ENCODE results near the gene HRG.
"Not testable (repeated sequence)": the region's sequence is repeated elsewhere in the genome, so short reads cannot be mapped to it uniquely, and the experiment has no call there.

Gene HRG

DNA sequence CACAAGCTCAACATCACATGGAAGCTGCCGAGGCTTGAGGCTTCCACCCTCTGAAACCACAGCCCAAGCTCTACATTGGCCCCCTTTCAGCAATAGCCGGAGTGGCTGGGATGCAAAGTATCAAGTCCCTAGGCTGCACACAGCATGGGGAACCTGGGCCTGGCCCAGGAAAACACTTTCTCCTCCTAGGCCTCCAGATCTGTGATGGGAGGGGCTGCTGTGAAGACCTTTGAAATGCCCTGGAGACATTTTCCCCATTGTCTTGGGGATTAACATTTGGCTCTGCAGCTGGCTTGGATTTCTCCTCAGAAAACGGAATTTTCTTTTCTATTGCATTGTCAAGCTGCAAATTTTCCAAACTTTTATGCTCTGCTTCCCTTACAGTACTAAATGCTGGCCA lies 18.2 kb downstream of the HRG start:
- no peak for DNase-seq

DNA sequence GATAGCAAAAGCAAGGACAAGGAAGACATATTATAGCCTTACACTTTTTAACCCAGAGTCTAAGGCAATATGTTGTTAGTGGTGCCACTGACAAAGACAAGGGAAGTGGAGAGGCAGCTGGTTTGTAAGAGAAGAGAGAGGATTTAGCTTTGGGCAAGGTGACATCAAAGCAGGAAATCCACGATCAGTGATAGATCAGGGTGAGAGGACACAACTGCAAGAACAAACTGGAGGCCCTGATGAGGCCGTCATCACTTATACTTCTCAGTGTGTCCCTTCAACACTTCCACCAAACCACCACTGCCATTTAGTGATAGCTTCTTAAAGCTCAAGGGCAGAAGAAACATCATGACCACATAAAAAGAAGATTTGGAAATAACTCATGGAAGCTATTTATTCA lies 20.7 kb downstream of the HRG start:
- DNase-seq: not testable (repeated sequence)

DNA sequence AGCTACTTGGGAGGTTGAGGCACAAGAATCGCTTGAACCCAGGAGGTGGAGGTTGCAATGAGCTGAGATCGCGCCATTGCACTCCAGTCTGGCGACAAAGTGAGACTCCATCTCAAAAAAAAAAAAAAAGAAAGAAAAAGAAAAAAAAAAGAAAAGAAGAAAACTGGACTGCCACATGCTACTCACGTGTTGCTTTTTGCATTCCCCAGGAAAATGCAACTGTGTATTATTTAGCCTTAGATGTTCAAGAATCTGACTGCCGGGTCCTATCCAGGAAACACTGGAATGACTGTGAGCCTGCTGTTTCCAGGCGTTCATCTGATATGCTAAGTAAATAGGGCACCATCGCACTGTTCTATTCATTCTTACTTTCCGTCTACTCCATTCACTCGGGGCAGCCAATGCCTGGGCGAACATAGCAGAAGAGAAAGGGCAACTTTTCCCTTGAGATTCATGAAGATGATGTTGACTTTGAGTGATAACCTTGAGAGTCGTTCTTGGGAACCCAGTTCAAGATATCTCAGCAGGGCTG lies 21.4 kb downstream of the HRG start:
- no peak for DNase-seq

DNA sequence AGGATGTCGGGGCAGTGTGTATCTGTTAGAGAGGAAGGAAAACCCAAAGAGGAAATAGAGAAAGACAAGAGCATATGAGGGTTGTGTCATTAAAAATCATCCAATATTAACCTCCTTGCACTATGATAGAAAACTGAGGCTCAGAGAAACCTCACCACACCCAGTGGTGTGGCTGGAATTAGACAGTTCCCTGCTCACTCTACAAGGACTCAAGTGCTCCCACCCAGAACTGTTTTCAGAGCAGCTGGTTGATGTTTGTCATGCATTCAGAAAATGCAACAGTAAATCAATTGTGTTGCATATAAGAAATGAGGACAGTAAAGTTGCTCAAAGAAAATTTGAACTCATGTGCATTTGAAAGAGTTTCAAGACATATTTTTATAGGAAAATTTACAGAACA lies 24.5 kb downstream of the HRG start:
- not testable (repeated sequence) for DNase-seq

DNA sequence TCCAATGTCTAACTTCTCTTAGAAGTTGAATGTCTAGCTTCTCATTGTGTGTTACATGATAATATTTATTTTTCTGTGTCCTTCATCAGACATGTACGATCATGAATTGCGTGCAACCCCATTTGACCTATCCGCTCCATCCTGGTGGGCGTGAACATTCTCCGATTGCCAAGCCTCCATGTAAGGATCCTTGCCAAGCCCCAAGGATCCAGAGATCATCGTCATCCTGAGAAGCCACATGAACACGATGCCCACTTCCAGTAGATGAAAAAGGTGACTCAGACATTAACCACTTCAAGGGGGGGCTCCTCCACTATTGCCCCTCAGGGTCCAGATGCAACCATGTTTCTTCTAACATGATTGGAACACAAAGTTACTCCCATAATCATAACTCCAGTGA lies 25.9 kb downstream of the HRG start:
- no peak for DNase-seq

DNA sequence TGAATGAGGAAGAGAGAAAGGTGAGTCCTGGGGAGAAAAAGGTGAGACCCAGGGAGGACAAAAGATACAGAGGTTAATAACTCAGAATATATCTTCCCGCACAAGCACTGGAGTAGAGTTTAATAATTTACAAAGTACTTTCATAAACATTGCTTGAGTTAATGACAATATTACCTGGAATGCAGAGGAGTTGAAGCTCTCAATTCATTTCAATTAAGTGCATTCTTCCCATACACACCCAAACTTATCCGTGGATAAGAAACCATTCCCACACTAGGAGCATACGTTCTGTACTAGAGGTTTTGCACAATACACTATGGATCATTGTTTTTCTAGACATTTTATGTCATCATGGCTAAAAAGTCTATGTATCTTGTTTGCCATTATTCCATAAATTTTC lies 28.0 kb downstream of the HRG start:
- no peak for DNase-seq

DNA sequence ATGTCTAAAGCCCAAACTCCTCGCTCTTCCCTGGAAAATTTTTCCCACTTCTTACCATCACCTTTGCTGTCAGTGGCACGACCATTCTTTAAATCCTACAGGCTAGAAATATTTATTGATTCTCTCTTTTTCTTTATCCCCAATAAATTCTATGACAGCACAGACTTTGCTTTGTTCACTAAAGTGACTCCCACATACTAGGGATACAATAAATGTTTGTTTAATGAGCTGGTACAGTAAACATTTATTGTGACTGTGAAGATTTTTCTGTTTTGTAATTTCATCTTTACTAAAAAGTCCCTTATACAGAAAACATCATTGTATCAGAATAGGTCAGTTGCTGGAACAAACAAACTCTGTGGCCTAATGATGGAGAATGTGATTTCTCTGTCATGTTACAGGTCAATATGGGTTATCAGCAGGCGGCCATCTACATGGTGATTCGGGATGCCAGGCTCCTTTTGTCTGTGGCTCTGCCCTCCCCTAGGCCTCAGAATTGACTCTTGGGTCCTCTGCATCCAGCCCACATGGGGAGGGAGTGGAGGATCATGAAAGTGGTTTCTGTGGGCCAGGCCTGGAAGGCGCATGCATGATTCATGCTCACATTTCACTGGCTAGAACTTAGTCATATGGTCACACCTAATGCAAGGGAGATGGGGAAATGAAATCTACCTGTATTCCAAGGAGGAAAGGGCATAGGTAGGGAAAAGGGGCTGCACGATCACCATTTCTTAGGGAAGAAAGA lies 28.6 kb downstream of the HRG start:
- no peak for DNase-seq

DNA sequence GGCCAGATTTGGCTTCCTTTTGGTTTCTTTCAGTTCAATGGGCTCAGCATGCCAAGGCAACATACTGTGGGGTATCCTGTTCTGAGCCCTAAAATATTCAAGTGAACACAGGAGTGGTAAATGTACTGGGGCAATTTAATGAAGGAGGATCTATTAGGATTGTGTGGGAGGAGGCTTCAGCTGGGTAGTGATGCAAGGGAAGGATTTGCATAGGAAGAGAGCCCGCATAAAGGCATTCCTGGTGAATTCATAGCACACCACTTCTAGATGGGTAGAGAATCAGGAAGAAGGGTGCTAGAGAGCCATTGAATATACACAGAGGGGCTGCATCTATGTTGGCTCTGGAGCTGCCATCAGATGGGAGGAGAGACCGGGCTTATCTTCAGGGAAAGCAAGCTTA lies 30.7 kb downstream of the HRG start:
- DNase-seq: no peak

DNA sequence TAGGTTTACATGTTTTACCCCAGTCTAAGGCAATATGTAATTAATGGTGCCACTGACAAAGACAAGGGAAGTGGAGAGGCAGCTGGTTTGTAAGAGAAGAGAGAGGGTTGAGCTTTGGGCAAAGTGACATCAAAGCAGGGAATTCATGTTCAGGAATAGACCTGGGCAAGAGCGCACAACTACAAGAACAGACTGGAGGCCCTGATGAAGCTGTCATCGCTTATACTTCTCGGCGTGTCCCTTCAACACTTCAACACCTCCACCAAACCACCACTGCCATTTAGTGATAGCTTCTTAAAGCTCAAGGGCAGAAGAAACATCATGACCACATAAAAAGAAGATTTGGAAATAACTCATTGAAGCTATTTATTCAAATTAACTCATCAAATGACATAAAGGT lies 31.7 kb downstream of the HRG start:
- DNase-seq: no peak

DNA sequence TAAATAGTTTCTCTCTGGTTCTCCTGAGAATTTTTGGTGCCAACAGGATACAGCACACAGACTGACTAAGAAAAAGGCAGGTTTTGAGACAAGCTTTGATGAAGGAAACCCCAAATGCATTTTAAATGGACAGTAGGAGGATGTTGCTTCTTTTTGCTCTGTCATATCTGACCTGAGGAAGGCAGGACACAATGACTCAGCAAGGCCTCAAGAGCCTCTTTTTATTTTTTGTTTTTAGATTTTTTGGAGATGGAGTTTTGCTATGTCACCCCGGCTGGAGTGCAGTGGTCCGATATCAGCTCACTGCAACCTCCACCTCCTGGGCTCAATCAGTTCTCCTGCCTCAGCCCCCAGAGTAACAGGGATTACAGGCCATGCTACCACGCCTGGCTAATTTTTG lies 34.5 kb downstream of the HRG start:
- DNase-seq: no peak

DNA sequence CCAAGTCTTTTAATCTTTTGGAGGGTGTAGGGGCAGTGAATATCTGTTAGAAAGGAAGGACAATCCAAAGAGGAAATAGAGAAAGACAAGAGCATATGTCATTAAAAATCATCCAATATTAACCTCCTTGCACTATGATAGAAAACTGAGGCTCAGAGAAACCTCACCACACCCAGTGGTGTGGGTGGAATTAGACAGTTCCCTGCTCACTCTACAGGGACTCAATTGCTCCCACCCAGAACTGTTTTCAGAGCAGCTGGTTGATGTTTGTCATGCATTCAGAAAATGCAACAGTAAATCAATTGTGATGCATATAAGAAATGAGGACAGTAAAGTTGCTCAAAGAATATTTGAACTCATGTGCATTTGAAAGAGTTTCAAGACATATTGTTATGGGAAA lies 36.6 kb downstream of the HRG start:
- not testable (repeated sequence) for DNase-seq

DNA sequence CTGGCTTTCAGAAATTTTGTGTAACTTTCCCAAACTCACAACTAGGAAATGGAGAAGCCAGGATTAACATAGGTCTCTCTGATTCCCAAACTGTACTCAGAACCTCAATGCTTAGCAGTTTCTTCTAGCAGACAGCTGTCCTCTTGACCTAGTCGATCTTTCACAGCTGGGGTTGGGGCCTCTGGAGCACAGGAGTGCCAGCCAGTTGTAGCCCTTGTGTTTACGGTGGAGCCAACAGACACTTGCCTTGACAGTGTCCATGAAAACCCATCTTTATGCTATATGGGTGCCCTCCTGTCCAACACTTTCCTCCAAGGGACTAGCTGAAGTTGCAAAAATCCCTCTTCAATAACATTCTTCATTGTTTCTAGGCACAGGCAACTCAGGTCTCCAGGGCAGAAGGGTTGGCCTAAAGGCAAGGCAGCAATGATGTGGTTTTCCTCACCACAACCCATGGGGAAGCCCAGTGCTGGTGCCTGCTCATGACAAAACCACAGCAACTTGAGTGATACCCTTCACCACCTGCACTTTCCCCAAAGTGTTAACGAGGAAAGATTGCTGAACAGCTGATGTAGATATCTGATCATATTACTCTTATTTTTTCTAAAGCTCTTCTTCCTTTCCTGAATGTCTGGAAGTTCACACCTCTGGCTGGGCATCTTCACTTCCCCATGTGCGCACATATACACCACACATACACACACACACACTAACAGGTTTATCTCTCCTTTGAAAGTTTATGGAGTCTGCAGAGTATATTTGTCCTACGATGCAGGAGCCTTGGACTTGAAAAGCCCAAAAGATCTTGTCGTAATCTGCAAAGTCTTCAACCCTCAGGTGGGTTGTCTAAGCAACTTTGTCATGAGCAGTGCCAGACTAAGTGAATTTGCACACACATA lies 40.3 kb downstream of the HRG start:
- DNase-seq: no peak

DNA sequence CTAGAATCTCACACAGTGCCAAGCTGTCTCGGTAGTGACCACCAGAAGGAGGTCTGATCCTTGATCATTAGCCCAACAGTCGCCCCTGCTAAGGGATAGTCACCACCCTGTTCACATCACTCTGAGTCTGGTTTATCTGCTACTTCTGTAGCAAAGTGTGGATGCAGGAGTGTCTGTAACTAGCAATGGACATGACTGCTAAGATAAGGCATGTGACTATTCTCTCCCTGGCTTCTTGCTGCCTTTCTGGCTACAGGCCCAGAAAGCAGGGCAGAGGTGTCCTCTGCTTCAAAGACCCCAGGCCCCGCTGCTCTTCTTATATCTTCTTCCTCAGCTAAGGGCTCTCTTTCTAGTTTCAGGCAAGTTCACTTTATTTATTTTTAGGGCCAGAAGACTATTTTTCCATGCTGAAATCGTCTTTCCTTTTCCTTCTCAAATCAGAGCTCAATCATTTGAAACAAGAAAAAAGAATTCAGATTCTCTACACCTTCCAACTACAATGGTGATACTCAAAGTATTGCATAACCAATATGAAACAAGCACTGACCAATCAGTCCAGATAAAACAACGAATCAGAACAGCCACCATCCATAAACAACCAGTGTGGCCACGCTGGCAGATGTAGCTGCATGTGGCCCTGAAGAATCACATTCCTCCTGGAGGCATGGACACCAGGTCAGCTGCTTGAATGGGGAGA lies 43.3 kb downstream of the HRG start:
- DNase-seq: no peak

DNA sequence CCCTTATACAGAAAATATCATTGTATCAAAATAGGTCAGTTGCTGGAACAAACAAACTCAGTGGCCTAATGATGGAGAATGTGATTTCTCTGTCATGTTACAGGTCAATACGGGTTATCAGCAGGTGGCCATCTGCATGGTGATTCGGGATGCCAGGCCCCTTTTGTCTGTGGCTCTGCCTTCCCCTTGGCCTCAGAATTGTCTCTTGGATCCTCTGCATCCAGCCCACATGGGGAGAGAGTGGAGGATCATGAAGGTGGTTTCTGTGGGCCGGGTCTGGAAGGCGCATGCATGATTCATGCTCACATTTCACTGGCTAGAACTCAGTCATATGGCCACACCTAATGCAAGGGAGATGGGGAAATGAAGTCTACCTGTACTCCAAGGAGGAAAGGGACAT lies 44.9 kb downstream of the HRG start:
- not testable (repeated sequence) for DNase-seq

DNA sequence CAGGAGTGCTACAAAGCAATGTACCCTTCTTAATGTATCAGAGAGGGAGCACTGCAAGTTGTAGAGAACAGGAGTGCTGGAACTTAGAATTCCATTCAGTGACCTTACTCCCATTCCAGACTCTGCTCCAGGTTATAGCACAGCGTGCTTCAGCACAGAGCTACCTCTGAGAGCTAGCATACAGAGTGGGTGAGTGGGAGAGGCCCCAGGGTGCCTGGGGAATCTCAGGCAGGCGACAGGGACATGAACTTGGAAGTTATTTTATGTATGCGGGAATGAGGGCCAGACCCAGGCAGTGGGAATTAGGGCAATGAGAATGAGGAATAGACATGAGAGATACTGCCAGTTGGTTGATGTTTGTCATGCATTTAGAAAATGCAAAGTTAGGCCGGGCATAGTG lies 47.7 kb downstream of the HRG start:
- no peak for DNase-seq

DNA sequence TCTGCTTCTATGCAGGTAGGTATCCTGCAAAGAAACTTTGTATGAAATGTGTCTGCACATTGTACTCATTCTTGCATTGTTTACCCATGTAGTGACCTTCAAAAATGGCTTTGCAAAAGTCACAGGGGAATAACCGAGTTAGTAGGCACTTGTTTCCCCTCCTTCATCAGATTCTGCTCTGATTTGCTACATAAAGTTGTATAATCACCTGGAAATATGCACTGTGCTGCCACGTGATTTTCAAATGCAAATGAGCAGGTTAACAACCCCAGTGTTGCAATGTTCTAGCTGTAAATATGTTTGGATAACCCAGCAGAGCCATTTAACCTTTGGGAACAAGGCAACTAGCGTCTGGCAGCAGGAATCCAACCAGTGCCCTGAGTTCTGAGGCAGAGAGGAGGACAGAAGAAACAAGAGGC lies 51.2 kb downstream of the HRG start, which contains the start of gene KNG1:
TSS of gene KNG1 (plus strand) at position 321 of the 419 bp plus-strand sequence. CDS start 184 bp downstream, outside the sequence.
- DNase-seq: no peak

DNA sequence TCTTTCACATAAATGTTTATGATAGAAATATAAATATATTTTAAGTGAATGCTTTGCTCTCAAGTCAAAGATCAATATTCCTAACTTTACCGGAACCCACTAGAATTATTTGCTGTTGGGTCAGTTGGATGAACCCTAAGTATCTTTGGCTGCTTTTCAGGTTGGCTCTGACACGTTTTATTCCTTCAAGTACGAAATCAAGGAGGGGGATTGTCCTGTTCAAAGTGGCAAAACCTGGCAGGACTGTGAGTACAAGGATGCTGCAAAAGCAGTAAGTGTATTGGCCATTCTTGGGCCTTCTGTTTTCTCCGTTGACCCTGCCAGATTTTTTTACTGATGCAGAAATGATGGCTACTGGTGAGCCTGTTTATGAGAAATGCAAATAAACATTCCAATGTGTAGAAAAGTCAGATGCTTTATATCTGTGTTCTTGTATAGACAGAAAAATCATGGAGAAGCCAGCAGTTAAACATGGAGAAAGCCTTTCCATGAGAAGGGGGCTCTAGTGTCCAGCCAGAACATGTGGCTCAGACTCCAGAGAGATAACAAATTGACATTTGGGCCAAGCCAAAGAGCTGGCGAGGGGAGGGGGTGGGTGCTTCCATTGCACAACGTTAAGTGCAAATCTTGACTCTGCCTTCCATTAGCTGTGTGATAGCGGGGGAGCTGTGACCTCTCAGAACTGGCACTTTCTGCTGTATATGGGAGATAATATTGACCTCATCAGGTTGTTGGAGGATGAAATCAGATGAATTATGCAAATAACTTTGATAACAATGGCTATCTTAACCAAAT lies 54.3 kb downstream of the HRG start:
- no peak for DNase-seq

DNA sequence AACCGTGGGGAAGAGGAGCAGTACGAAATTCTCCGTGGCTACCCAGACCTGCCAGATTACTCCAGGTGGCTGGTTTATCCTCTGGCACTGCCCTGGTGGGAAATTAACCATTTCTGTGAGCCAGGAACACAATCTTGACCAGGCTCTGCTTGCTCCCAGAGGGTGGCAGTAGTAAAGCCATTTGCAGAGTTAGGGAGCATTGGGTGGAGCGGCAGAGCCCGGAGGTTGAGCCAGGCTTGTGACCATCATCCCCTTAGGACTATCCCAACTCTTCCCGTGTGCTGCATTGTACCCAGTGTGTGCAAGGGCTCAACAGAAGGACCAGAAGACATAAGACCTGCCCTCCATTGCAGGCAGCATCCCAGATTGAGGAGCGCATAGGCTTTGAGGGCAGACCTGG lies 56.6 kb downstream of the HRG start:
- DNase-seq: no peak

DNA sequence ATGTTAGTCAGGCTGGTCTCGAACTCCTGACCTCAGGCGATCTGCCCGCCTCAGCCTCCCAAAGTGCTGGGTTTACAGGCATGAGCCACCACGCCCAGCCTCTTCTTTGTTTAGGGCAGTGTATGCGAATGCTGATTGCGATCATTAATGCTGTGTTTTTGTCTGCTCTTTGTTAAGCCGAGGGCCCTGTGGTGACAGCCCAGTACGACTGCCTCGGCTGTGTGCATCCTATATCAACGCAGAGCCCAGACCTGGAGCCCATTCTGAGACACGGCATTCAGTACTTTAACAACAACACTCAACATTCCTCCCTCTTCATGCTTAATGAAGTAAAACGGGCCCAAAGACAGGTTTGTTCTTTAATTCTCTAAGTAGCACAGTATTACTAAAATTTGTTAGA lies 59.1 kb downstream of the HRG start:
- DNase-seq: no peak

Measured in activated CD4-positive, alpha-beta T cell treated with anti-CD3 and anti-CD28 coated beads, Interleukin-2, amount 50 U/mL, for 1 hour (primary cell).